Fibroblast of villous mesenchyme (primary cell): Measurements from ENCODE around the gene CENPN. TPM values are rescaled to one million over a fixed set of nuclear protein-coding genes. Genes with fewer than 3 reads are reported as not detected.
A peak's percentile ranks its signal among the peaks of the same experiment; 100 is the strongest.

ENCODE experiments used
- DNase-seq: peaks from one replicate; pipeline ENCODE4 v3.0.0-alpha.2; 2010; ENCODE audit warnings: low read depth
- H3K4me3 ChIP-seq: 2 replicates; pipeline ENCODE4 v1.5.1; 2011; ENCODE audit warnings: low read depth, mild to moderate bottlenecking, low read length
- CTCF ChIP-seq: IDR thresholded peaks from 2 replicates; pipeline ENCODE4 v1.5.1; 2012; ENCODE audit warnings: low read depth, mild to moderate bottlenecking, low read length; ENCODE audit not compliant: insufficient read depth
- total RNA-seq: library from RNA; depleted of rRNA; stranded (reverse); fragments of >200 nt; gene quantifications from 2 replicates; pipeline ENCODE4 v1.2.3, GENCODE V29; 2012

The CENPN gene
- total RNA-seq, 1 donor: 64.8 TPM

GRCh38 chr16:80990978-80991377 lies 16.0 kb upstream of the CENPN start:
- H3K4me3 ChIP-seq: no peak overlapping the region
- no peak for TF ChIP-seq CTCF
- DNase-seq: no peak

- no peak overlapping the region for H3K4me3 ChIP-seq
- no peak for DNase-seq
- TF ChIP-seq CTCF: no peak
Observed at GRCh38 chr16:80991792-80992430, 15.1 kb upstream of the CENPN start.

GRCh38 chr16:80992676-80993293 lies 14.2 kb upstream of the CENPN start:
- peak overlapping the region; percentile 28 for H3K4me3 ChIP-seq
- DNase-seq: no peak
- no peak for TF ChIP-seq CTCF

GRCh38 chr16:80993307-80993706 lies 13.7 kb upstream of the CENPN start:
- peak; percentile 89 for DNase-seq
- TF ChIP-seq CTCF: no peak
- peak overlapping the region; percentile 28 for H3K4me3 ChIP-seq

GRCh38 chr16:80993834-80994233 lies 13.2 kb upstream of the CENPN start:
- no peak for DNase-seq
- no peak for TF ChIP-seq CTCF
- no peak overlapping the region for H3K4me3 ChIP-seq

- no peak overlapping the region for H3K4me3 ChIP-seq
- DNase-seq: no peak
- TF ChIP-seq CTCF: no peak
Observed at GRCh38 chr16:80994451-80994850, 12.6 kb upstream of the CENPN start.
